22Rv1 (cell line): ENCODE measurements around the gene COL13A1.

ENCODE experiments used
- ZFX ChIP-seq: fragments of 450-650 bp; IDR thresholded peaks from 2 replicates; pipeline ENCODE4 v1.6.1; 2017; ENCODE audit warnings: antibody characterized with exemption, borderline replicate concordance
- TF ChIP-seq, protein P1 (sequence below): fragments of 450-650 bp; IDR thresholded peaks from 2 replicates; pipeline ENCODE4 v1.5.1; 2017; ENCODE audit warnings: mild to moderate bottlenecking

GRCh38 chr10:69994262-69994661, 192.6 kb downstream of the COL13A1 start:
- TF ChIP-seq, protein P1, sequence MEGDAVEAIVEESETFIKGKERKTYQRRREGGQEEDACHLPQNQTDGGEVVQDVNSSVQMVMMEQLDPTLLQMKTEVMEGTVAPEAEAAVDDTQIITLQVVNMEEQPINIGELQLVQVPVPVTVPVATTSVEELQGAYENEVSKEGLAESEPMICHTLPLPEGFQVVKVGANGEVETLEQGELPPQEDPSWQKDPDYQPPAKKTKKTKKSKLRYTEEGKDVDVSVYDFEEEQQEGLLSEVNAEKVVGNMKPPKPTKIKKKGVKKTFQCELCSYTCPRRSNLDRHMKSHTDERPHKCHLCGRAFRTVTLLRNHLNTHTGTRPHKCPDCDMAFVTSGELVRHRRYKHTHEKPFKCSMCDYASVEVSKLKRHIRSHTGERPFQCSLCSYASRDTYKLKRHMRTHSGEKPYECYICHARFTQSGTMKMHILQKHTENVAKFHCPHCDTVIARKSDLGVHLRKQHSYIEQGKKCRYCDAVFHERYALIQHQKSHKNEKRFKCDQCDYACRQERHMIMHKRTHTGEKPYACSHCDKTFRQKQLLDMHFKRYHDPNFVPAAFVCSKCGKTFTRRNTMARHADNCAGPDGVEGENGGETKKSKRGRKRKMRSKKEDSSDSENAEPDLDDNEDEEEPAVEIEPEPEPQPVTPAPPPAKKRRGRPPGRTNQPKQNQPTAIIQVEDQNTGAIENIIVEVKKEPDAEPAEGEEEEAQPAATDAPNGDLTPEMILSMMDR = no peak
- TF ChIP-seq ZFX = no peak
